Breast epithelium (tissue), 3 donors: ENCODE data around the gene ZFAND2A.

Experiments used
- POLR2A ChIP-seq: fragments of 450-650 bp; IDR thresholded peaks from one replicate; pipeline ENCODE4 v1.6.1; 2016; ENCODE audit warnings: antibody characterized with exemption, mild to moderate bottlenecking, moderate library complexity
- POLR2AphosphoS5 ChIP-seq, 3 donors: sonication (generic); formaldehyde crosslinking; IDR thresholded peaks; one replicate each; pipeline ENCODE4 v1.6.1; 2017; ENCODE audit warnings: antibody characterized with exemption in 3 of 3
- TF ChIP-seq, protein P1 (sequence below), 3 donors: fragments of 450-650 bp; IDR thresholded peaks; one replicate each; pipeline ENCODE4 v1.5.1; 2016 to 2017; ENCODE audit warnings: antibody characterized with exemption in 3 of 3, mild to moderate bottlenecking in 3 of 3, moderate library complexity in 3 of 3

DNA sequence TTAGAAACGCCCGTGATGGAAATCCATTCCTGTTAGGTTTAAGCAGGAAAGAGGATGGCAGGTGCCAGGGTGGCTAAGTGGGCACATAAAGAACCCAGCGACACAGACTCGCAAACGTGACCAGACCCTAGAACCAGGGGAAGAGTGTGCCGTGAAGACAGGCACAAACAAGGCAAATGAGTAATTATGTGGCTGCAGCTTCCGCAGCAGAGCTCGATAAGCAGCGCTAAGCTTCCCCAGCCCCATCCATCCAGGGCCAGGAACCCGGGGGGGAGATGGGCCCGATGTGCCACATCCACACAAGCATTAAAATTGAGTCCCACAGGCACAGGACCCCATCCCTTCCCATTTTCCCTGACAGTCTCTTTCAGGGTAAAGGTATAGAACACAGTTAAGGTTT is 14.0 kb upstream of the ZFAND2A start:
- TF ChIP-seq, protein P1, sequence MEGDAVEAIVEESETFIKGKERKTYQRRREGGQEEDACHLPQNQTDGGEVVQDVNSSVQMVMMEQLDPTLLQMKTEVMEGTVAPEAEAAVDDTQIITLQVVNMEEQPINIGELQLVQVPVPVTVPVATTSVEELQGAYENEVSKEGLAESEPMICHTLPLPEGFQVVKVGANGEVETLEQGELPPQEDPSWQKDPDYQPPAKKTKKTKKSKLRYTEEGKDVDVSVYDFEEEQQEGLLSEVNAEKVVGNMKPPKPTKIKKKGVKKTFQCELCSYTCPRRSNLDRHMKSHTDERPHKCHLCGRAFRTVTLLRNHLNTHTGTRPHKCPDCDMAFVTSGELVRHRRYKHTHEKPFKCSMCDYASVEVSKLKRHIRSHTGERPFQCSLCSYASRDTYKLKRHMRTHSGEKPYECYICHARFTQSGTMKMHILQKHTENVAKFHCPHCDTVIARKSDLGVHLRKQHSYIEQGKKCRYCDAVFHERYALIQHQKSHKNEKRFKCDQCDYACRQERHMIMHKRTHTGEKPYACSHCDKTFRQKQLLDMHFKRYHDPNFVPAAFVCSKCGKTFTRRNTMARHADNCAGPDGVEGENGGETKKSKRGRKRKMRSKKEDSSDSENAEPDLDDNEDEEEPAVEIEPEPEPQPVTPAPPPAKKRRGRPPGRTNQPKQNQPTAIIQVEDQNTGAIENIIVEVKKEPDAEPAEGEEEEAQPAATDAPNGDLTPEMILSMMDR (IDR thresholded peaks at IDR 0.05): no peak
- TF ChIP-seq POLR2AphosphoS5 (IDR thresholded peaks at IDR 0.05) (no peak), POLR2A (no peak)
